Osteoblast (primary cell): ENCODE data around the gene CBX4. TPM values are rescaled to one million over a fixed set of nuclear protein-coding genes. Genes with fewer than 3 reads are reported as not detected.

Experiments
- DNase-seq: peaks from one replicate; pipeline ENCODE4 v3.0.0; 2011; ENCODE audit warnings: low spot score, mixed read lengths; ENCODE audit not compliant: insufficient read length; ENCODE audit errors: missing footprints
- H2AFZ ChIP-seq: 2 replicates; pipeline ENCODE4 v1.6.0; 2011; ENCODE audit warnings: mild to moderate bottlenecking, low read length
- H3K27ac ChIP-seq: 2 replicates; pipeline ENCODE4 v1.5.1; 2011; ENCODE audit warnings: mild to moderate bottlenecking, low read depth, low read length, moderate library complexity
- H3K27me3 ChIP-seq: 2 replicates; pipeline ENCODE4 v1.6.0; 2012; ENCODE audit warnings: mild to moderate bottlenecking, control low read depth, inconsistent platforms, low read length, moderate library complexity; ENCODE audit not compliant: insufficient read depth
- H3K36me3 ChIP-seq: 2 replicates; pipeline ENCODE4 v1.5.1; 2011; ENCODE audit warnings: mild to moderate bottlenecking, low read length, control low read depth, moderate library complexity; ENCODE audit not compliant: insufficient read depth
- H3K4me1 ChIP-seq: 2 replicates; pipeline ENCODE4 v1.5.1; 2011; ENCODE audit warnings: mild to moderate bottlenecking, low read length, control low read depth, moderate library complexity; ENCODE audit not compliant: insufficient read depth
- H3K4me2 ChIP-seq: 2 replicates; pipeline ENCODE4 v1.6.0; 2011; ENCODE audit warnings: mild to moderate bottlenecking, low read length; ENCODE audit not compliant: insufficient read depth
- H3K4me3 ChIP-seq: fragments of 200-600 bp; sonication (generic); 3 replicates; pipeline ENCODE4 v1.5.1; 2012; ENCODE audit warnings: mild to moderate bottlenecking, low read length, inconsistent platforms; ENCODE audit not compliant: insufficient read depth
- H3K79me2 ChIP-seq: 2 replicates; pipeline ENCODE4 v1.6.0; 2012; ENCODE audit warnings: mild to moderate bottlenecking, low read length, control low read depth, inconsistent platforms; ENCODE audit not compliant: insufficient read depth
- H3K9me3 ChIP-seq: 2 replicates; pipeline ENCODE4 v1.5.1; 2011; ENCODE audit warnings: low read depth, low read length, control low read depth
- H4K20me1 ChIP-seq: 2 replicates; pipeline ENCODE4 v1.6.0; 2012; ENCODE audit warnings: mild to moderate bottlenecking, low read length, control low read depth; ENCODE audit not compliant: insufficient read depth
- total RNA-seq: library from RNA; depleted of rRNA; stranded (reverse); fragments of >200 nt; gene quantifications from 2 replicates; pipeline ENCODE4 v1.2.3, GENCODE V29; 2012
- TF ChIP-seq, protein P1 (sequence below): IDR thresholded peaks from 2 replicates; pipeline ENCODE4 v1.5.1; 2011; ENCODE audit warnings: mild to moderate bottlenecking, low read depth, low read length, moderate library complexity; ENCODE audit errors: extremely low read depth

CBX4 gene
- total RNA-seq, 1 donor, result 22.1 TPM

DNA sequence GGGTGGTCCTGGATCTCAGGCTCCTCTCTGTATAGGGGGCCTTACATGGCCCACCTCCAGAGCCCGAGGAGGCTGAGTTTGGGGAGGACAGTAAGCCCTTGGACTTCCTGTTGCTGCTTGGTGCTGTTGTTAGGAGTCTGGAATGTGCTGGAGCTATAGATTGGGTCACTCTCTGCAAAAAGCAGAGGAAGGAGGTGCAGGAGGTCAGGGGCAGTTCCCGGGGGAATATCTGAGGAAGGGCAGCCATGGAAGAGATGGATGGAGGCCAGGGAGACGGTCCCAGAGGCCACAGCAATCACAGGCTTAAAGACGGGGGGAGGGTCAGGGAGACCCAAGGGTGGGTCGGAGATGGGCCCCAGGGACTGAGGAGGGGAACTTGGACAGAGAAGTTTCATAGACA, 23.0 kb upstream of the CBX4 start:
- Histone ChIP-seq H3K36me3 (no peaks in the 10 kb centered on the region), H3K4me3 (no peak overlapping the region), H3K79me2 (no peaks in the 10 kb centered on the region), H3K4me1 (no peaks in the 10 kb centered on the region), H3K27me3 (peaks cover 43% of the 10 kb centered on the region), H3K9me3 (no peaks in the 10 kb centered on the region), H3K4me2 (no peak overlapping the region), H4K20me1 (no peaks in the 10 kb centered on the region), H2AFZ (no peak overlapping the region), H3K27ac (no peak overlapping the region)
- DNase-seq, result peak; percentile 48
- TF ChIP-seq, protein P1, sequence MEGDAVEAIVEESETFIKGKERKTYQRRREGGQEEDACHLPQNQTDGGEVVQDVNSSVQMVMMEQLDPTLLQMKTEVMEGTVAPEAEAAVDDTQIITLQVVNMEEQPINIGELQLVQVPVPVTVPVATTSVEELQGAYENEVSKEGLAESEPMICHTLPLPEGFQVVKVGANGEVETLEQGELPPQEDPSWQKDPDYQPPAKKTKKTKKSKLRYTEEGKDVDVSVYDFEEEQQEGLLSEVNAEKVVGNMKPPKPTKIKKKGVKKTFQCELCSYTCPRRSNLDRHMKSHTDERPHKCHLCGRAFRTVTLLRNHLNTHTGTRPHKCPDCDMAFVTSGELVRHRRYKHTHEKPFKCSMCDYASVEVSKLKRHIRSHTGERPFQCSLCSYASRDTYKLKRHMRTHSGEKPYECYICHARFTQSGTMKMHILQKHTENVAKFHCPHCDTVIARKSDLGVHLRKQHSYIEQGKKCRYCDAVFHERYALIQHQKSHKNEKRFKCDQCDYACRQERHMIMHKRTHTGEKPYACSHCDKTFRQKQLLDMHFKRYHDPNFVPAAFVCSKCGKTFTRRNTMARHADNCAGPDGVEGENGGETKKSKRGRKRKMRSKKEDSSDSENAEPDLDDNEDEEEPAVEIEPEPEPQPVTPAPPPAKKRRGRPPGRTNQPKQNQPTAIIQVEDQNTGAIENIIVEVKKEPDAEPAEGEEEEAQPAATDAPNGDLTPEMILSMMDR, result no peak

GRCh38 chr17:79861413-79862216, 22.4 kb upstream of the CBX4 start:
- Histone ChIP-seq H3K36me3 (no peaks in the 10 kb centered on the region), H3K27ac (no peak overlapping the region), H4K20me1 (no peaks in the 10 kb centered on the region), H3K27me3 (peaks cover 43% of the 10 kb centered on the region), H3K4me3 (no peak overlapping the region), H3K79me2 (no peaks in the 10 kb centered on the region), H3K4me2 (no peak overlapping the region), H3K9me3 (no peaks in the 10 kb centered on the region), H3K4me1 (no peaks in the 10 kb centered on the region), H2AFZ (no peak overlapping the region)
- DNase-seq, result peak; percentile 72
- TF ChIP-seq, protein P1, result no peak

DNA sequence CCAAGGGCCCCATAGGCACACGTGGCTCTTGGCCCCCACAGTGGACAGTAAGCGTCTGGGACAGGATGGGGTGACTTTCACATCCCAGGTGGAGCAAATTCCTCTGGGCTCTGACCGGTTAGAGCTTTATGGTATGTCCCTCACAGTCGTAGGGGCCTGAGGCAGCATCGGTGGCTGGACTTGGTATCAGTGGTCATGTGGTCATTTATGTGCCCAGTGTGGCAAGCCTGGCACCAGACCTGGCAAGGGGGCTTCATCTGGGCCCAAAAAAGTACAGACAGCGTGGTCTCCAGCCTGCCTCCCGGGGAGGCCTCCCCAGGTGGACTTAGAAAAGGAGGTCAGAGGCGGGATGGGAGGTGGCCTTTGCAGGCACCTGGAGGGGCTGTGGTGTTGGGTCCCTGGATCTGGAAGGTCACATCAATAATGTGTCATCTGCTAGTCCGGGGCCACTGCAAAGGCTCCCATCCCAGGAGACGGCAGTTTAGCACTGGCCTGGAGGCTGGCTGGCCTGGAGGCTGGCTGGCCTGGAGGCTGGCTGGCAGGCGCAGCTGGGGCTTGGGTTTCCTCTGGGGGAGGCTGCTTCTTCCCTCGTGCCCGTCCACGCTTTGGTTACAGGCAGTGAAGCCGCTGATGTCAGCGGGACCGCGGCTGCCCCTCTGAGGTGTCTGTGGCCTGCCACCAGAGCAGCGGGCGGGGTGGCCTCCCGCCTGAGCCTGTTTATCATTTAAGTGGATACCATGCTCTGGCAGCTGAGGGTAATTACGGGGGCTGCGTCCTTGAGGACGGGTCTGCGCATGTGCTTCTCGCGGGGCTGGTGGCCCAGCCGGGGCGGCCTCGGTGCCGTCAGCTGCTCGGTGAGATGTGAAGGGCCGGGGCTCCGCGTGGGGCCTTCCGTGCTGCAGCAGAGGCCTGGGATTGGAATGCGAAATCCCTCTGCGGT, 20.7 kb upstream of the CBX4 start:
- Histone ChIP-seq H3K4me1 (no peaks in the 10 kb centered on the region), H3K9me3 (no peaks in the 10 kb centered on the region), H3K4me3 (no peak overlapping the region), H4K20me1 (no peaks in the 10 kb centered on the region), H3K79me2 (no peaks in the 10 kb centered on the region), H3K36me3 (no peaks in the 10 kb centered on the region), H2AFZ (no peak overlapping the region), H3K4me2 (no peak overlapping the region), H3K27me3 (peaks cover 33% of the 10 kb centered on the region), H3K27ac (no peak overlapping the region)
- peak; percentile 60 for DNase-seq
- TF ChIP-seq, protein P1, result no peak

GRCh38 chr17:79857095-79857494, 17.9 kb upstream of the CBX4 start:
- H2AFZ ChIP-seq, result no peak overlapping the region
- peak; percentile 11 for DNase-seq
- no peaks in the 10 kb centered on the region for H3K79me2 ChIP-seq
- H3K4me2 ChIP-seq, result no peak overlapping the region
- H3K36me3 ChIP-seq, result no peaks in the 10 kb centered on the region
- H3K4me3 ChIP-seq, result no peak overlapping the region
- TF ChIP-seq, protein P1, result no peak
- H4K20me1 ChIP-seq, result no peaks in the 10 kb centered on the region
- H3K27me3 ChIP-seq, result peaks cover 20% of the 10 kb centered on the region
- no peaks in the 10 kb centered on the region for H3K9me3 ChIP-seq
- H3K4me1 ChIP-seq, result no peaks in the 10 kb centered on the region
- no peak overlapping the region for H3K27ac ChIP-seq
